ENCODE data around the gene KAT2B.

GRCh38 chr3:20096135-20096685 is 56.0 kb downstream of the KAT2B start:
- TF ChIP-seq RAD21 (IDR thresholded peaks at IDR 0.05 in 1 of 2, conservative IDR thresholded peaks at IDR 0.05 in 1 of 2; ENCODE audit: low read depth in 2 of 2, low read length in 2 of 2) (no peak), EGR1 (IDR thresholded peaks at IDR 0.05; ENCODE audit: borderline replicate concordance, low read depth, low read length) (no peak), POLR2A (IDR thresholded peaks at IDR 0.05; ENCODE audit: control extremely low read depth in 1 of 2, low read depth in 2 of 2, low read length in 2 of 2) (no peak), CTCF (IDR thresholded peaks at IDR 0.05; ENCODE audit: control extremely low read depth in 1 of 3, insufficient read depth in 1 of 3, low read depth in 1 of 3, low read length in 3 of 3) (no peak), USF2 (IDR thresholded peaks at IDR 0.05; ENCODE audit: low read length) (no peak), POU5F1 (IDR thresholded peaks at IDR 0.05; ENCODE audit: low read depth, low read length) (no peak), MAX (IDR thresholded peaks at IDR 0.05) (no peak), SP4 (IDR thresholded peaks at IDR 0.05; ENCODE audit: low read length) (no peak), JUND (IDR thresholded peaks at IDR 0.05; ENCODE audit: low read length) (no peak), CHD1 (IDR thresholded peaks at IDR 0.05; ENCODE audit: low read depth, low read length) (no peak)
